GM12878 (cell line): Measurements from ENCODE around the gene MYCBP.

Source experiments
- CHD2 ChIP-seq: IDR thresholded peaks from 2 replicates; pipeline ENCODE4 v1.6.1; 2011; ENCODE audit warnings: low read depth, low read length, improper control_type of control experiment, borderline replicate concordance
- CTCF ChIP-seq, 3 experiments: IDR thresholded peaks in 2 of 3; conservative IDR thresholded peaks in 1 of 3; 2 replicates each; pipeline ENCODE4 v1.5.1; 2011; ENCODE audit warnings: low read depth in 3 of 3, low read length in 3 of 3, mild to moderate bottlenecking in 3 of 3, control low read depth in 2 of 3, moderate library complexity in 2 of 3, inconsistent platforms in 1 of 3, mixed read lengths in 1 of 3; ENCODE audit not compliant: control insufficient read depth in 2 of 3, insufficient read depth in 1 of 3; ENCODE audit errors: extremely low read depth in 1 of 3
- EZH2 ChIP-seq: IDR thresholded peaks from 2 replicates; pipeline ENCODE4 v1.6.1; 2012; ENCODE audit warnings: low read depth, mild to moderate bottlenecking, control low read depth, inconsistent platforms, low read length, borderline replicate concordance; ENCODE audit not compliant: control insufficient read depth
- FOXK2 ChIP-seq: fragments of 450-650 bp; IDR thresholded peaks from 2 replicates; pipeline ENCODE4 v1.6.1; 2017; ENCODE audit warnings: mild to moderate bottlenecking, moderate library complexity
- NRF1 ChIP-seq: conservative IDR thresholded peaks from 2 replicates; pipeline ENCODE4 v1.6.1; 2011; ENCODE audit warnings: mild to moderate bottlenecking, low read depth, low read length, improper control_type of control experiment
- POLR2AphosphoS5 ChIP-seq: IDR thresholded peaks from 2 replicates; pipeline ENCODE4 v1.6.1; 2011; ENCODE audit warnings: mild to moderate bottlenecking, low read length, inconsistent platforms
- RAD21 ChIP-seq: IDR thresholded peaks from 2 replicates; pipeline ENCODE4 v1.6.1; 2011; ENCODE audit warnings: mild to moderate bottlenecking, low read depth, low read length, moderate library complexity; ENCODE audit not compliant: insufficient read depth
- RAD51 ChIP-seq: fragments of 450-650 bp; IDR thresholded peaks from 2 replicates; pipeline ENCODE4 v1.6.1; 2016; ENCODE audit warnings: moderate library complexity, mild to moderate bottlenecking, inconsistent platforms
- RFX5 ChIP-seq: IDR thresholded peaks from 2 replicates; pipeline ENCODE4 v1.6.1; 2011; ENCODE audit warnings: low read depth, low read length, improper control_type of control experiment
- SIX5 ChIP-seq: IDR thresholded peaks from 2 replicates; pipeline ENCODE4 v1.6.1; 2011; ENCODE audit warnings: mild to moderate bottlenecking, low read depth, low read length, moderate library complexity; ENCODE audit not compliant: severe bottlenecking
- STAT3 ChIP-seq: IDR thresholded peaks from 2 replicates; pipeline ENCODE4 v1.6.1; 2011; ENCODE audit warnings: low read depth, low read length, improper control_type of control experiment
- USF2 ChIP-seq: IDR thresholded peaks from 2 replicates; pipeline ENCODE4 v1.6.1; 2011; ENCODE audit warnings: low read depth, low read length, improper control_type of control experiment, borderline replicate concordance
- ZNF274 ChIP-seq: IDR thresholded peaks from one replicate; pipeline ENCODE4 v1.8.0; 2011; ENCODE audit not compliant: insufficient read length, insufficient read depth

GRCh38 chr1:38889589-38889988 lies 16.4 kb upstream of the MYCBP start:
- no peak for TF ChIP-seq CTCF (IDR thresholded peaks at IDR 0.05 in 2 of 3, conservative IDR thresholded peaks at IDR 0.05 in 1 of 3; ENCODE audit: control insufficient read depth in 2 of 3, extremely low read depth in 1 of 3, insufficient read depth in 1 of 3, low read depth in 3 of 3, low read length in 3 of 3)
- no peak for TF ChIP-seq USF2
- no peak for TF ChIP-seq RFX5
- TF ChIP-seq ZNF274: no peak
- no peak for TF ChIP-seq CHD2
- TF ChIP-seq RAD51: no peak
- TF ChIP-seq SIX5: no peak
- TF ChIP-seq EZH2: no peak
- TF ChIP-seq POLR2AphosphoS5: no peak
- TF ChIP-seq FOXK2: no peak
- TF ChIP-seq STAT3: no peak
- no peak for TF ChIP-seq RAD21
- TF ChIP-seq NRF1: no peak
